M059J (cell line): ENCODE data around the gene PLEKHH1. TPM values are rescaled to one million over a fixed set of nuclear protein-coding genes. Genes with fewer than 3 reads are reported as not detected.

Experiments used
- DNase-seq: peaks from one replicate; pipeline ENCODE4 v3.0.0-alpha.2; 2012; ENCODE audit warnings: low read depth
- total RNA-seq: library from RNA; depleted of rRNA; stranded (reverse); fragments of >200 nt; shearing (Covaris generic); gene quantifications from 2 replicates; pipeline ENCODE4 v1.2.3, GENCODE V29; 2014; rRNA removed

The PLEKHH1 gene
- total RNA-seq = 1.6 and 1.8 TPM in 2 replicates

- peak; percentile 75 for DNase-seq
Observed at GRCh38 chr14:67532998-67533753, at the start of gene PLEKHH1. Gene PLEKHH1 (plus strand): TSS chr14:67533290. CDS start chr14:67541868, 8,578 bp downstream.

- DNase-seq = no peak
Observed at GRCh38 chr14:67483579-67484285, 49.4 kb upstream of the PLEKHH1 start.

GRCh38 chr14:67485501-67486095, 47.5 kb upstream of the PLEKHH1 start:
- DNase-seq = no peak

- DNase-seq = no peak
Observed at GRCh38 chr14:67486890-67487289, 46.2 kb upstream of the PLEKHH1 start.

- no peak for DNase-seq
Observed at GRCh38 chr14:67487332-67487731, 45.8 kb upstream of the PLEKHH1 start.

- DNase-seq = peak; percentile 69
Observed at GRCh38 chr14:67487937-67488893, 44.9 kb upstream of the PLEKHH1 start, which contains the start of gene TMEM229B. Gene TMEM229B (minus strand): TSS chr14:67488721. CDS start chr14:67473923, 14,798 bp downstream.

- no peak for DNase-seq
Observed at GRCh38 chr14:67490196-67490595, 42.9 kb upstream of the PLEKHH1 start.

- DNase-seq = no peak
Observed at GRCh38 chr14:67491285-67491684, 41.8 kb upstream of the PLEKHH1 start.

- DNase-seq = no peak
Observed at GRCh38 chr14:67491741-67492507, 41.2 kb upstream of the PLEKHH1 start.

- DNase-seq = no peak
Observed at GRCh38 chr14:67492538-67492937, 40.6 kb upstream of the PLEKHH1 start.

- DNase-seq = no peak
Observed at GRCh38 chr14:67493092-67493717, 39.9 kb upstream of the PLEKHH1 start.

- DNase-seq = no peak
Observed at GRCh38 chr14:67495827-67496226, 37.3 kb upstream of the PLEKHH1 start.

- DNase-seq = no peak
Observed at GRCh38 chr14:67497216-67497615, 35.9 kb upstream of the PLEKHH1 start.

- DNase-seq = no peak
Observed at GRCh38 chr14:67497716-67498115, 35.4 kb upstream of the PLEKHH1 start.

GRCh38 chr14:67500981-67501380, 32.1 kb upstream of the PLEKHH1 start:
- DNase-seq = no peak

- DNase-seq = no peak
Observed at GRCh38 chr14:67501670-67502069, 31.4 kb upstream of the PLEKHH1 start.

- DNase-seq = no peak
Observed at GRCh38 chr14:67502867-67503266, 30.2 kb upstream of the PLEKHH1 start.

GRCh38 chr14:67503331-67503730, 29.8 kb upstream of the PLEKHH1 start:
- DNase-seq = no peak

- no peak for DNase-seq
Observed at GRCh38 chr14:67505254-67505653, 27.8 kb upstream of the PLEKHH1 start.

- DNase-seq = no peak
Observed at GRCh38 chr14:67508956-67509355, 24.1 kb upstream of the PLEKHH1 start.
